ENCODE results near the gene LIMS1. TPM values are rescaled to one million over a fixed set of nuclear protein-coding genes. Genes with fewer than 3 reads are reported as not detected.
A peak's percentile ranks its signal among the peaks of the same experiment; 100 is the strongest.
"Not testable (repeated sequence)": the region's sequence is repeated elsewhere in the genome, so short reads cannot be mapped to it uniquely, and the experiment has no call there.

LIMS1 gene
- total and polyA plus RNA-seq, 2 donors (not counting 1 experiment from before 2014, with no cell fraction given) = 14.0 to 22.1 TPM

DNA sequence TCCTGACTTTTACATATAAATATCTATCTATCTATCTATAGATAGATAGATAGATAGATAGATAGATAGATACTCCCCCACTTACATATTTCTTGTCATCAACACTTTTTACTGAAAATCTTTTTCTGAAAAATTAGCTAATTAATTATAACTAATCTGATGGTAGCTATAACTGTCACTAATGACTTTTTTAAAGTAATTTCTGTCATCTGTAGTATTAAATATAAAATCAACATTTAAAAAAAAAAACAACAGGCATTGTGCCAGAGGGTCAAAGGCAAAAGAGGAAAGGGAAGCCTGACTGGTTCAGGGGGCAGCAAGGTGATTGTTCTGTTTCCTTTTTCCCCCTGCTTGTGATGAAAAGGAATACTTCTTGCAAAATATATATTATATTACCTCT is 122.0 kb downstream of the LIMS1 start:
- H3K27ac ChIP-seq (ENCODE audit: low read length in 2 of 2); H2AFZ ChIP-seq (ENCODE audit: insufficient read depth, low read depth, low read length, poor library complexity, severe bottlenecking); H3K4me3 Mint-ChIP-seq; POLR2A ChIA-PET; H3K9me3 Mint-ChIP-seq (ENCODE audit: insufficient read depth); H3K27me3 ChIP-seq (replicated peaks in 1 of 4; ENCODE audit: control extremely low read depth in 1 of 4, control insufficient read depth in 3 of 4, insufficient read depth in 4 of 4, low read length in 3 of 4); H3K9ac ChIP-seq (ENCODE audit: low read length); intact Hi-C loops (cut with micrococcal nuclease); H3K4me3 ChIP-seq (ENCODE audit: control extremely low read depth in 1 of 5, extremely low read depth in 1 of 5, insufficient read depth in 1 of 5, low read depth in 2 of 5, low read length in 4 of 5); H3K9me3 ChIP-seq (ENCODE audit: control extremely low read depth in 1 of 3, control insufficient read depth in 2 of 3, insufficient read depth in 1 of 3, low read length in 2 of 3); H4K20me1 ChIP-seq (ENCODE audit: control insufficient read depth, insufficient read depth, low read length, poor library complexity, severe bottlenecking); H3K79me2 ChIP-seq (ENCODE audit: control insufficient read depth, insufficient read depth, low read length); CTCF ChIA-PET; H3K27me3 Mint-ChIP-seq; H3K27ac Mint-ChIP-seq; H3K36me3 ChIP-seq (replicated peaks in 1 of 2; ENCODE audit: control extremely low read depth in 1 of 2, control insufficient read depth in 1 of 2, extremely low read depth in 1 of 2, insufficient read depth in 2 of 2, low read length in 1 of 2); DNase-seq; ATAC-seq (ENCODE audit: low read depth); H3K4me2 ChIP-seq (replicated peaks; ENCODE audit: low read depth, low read length, poor library complexity, severe bottlenecking): not testable (repeated sequence)
- H3K4me1 ChIP-seq (ENCODE audit: control insufficient read depth in 2 of 2, insufficient read depth in 2 of 2, low read length in 2 of 2) = peaks cover 12 to 16% of the 10 kb centered on the region in 2 donors
- H3K4me1 Mint-ChIP-seq = peaks cover 19% of the 10 kb centered on the region

GRCh38 chr2:108657517-108657916 is 123.2 kb downstream of the LIMS1 start:
- H3K9me3 Mint-ChIP-seq (ENCODE audit: insufficient read depth); POLR2A ChIA-PET: not testable (repeated sequence)
- WGBS (ENCODE audit: insufficient coverage) = no CpG with 5 or more reads among the region's 4 CpGs

DNA sequence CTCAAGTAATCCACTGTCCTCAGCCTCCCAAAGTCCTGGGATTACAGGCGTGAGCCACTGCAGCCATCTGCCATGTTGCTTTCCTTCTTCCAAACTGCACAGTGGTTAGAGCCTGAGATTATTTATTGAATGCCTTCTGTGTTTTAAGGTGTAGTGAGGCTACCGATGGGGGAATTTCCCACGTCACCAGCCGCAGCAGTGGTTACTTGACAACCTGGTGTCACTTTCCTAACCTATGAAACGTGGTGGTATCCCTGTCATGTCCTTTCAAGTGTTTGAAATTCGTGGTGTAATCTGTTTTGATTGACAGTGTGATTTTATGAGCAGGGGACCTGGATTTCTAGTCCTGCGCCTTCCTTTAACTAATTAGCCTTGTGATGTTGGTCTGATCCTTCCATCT is 124.3 kb downstream of the LIMS1 start:
- peaks cover 22% of the 10 kb centered on the region for H3K4me1 Mint-ChIP-seq
- H3K79me2 ChIP-seq (ENCODE audit: control insufficient read depth, insufficient read depth, low read length); H3K9me3 ChIP-seq (ENCODE audit: control extremely low read depth in 1 of 3, control insufficient read depth in 2 of 3, insufficient read depth in 1 of 3, low read length in 2 of 3); intact Hi-C loops (cut with micrococcal nuclease); H3K4me2 ChIP-seq (replicated peaks; ENCODE audit: low read depth, low read length, poor library complexity, severe bottlenecking); H3K27me3 ChIP-seq (replicated peaks in 1 of 4; ENCODE audit: control extremely low read depth in 1 of 4, control insufficient read depth in 3 of 4, insufficient read depth in 4 of 4, low read length in 3 of 4); H3K27ac ChIP-seq (ENCODE audit: low read length in 2 of 2); H3K4me1 ChIP-seq (ENCODE audit: control insufficient read depth in 2 of 2, insufficient read depth in 2 of 2, low read length in 2 of 2); H4K20me1 ChIP-seq (ENCODE audit: control insufficient read depth, insufficient read depth, low read length, poor library complexity, severe bottlenecking); H3K9ac ChIP-seq (ENCODE audit: low read length); H3K27ac Mint-ChIP-seq; ATAC-seq (ENCODE audit: low read depth); CTCF ChIA-PET; H3K27me3 Mint-ChIP-seq; H3K36me3 ChIP-seq (replicated peaks in 1 of 2; ENCODE audit: control extremely low read depth in 1 of 2, control insufficient read depth in 1 of 2, extremely low read depth in 1 of 2, insufficient read depth in 2 of 2, low read length in 1 of 2); DNase-seq; H3K9me3 Mint-ChIP-seq (ENCODE audit: insufficient read depth); H3K4me3 Mint-ChIP-seq; POLR2A ChIA-PET; H3K4me3 ChIP-seq (ENCODE audit: control extremely low read depth in 1 of 5, extremely low read depth in 1 of 5, insufficient read depth in 1 of 5, low read depth in 2 of 5, low read length in 4 of 5); H2AFZ ChIP-seq (ENCODE audit: insufficient read depth, low read depth, low read length, poor library complexity, severe bottlenecking): not testable (repeated sequence)
- WGBS (ENCODE audit: insufficient coverage) = no CpG with 5 or more reads among the region's 7 CpGs

More at GRCh38 chr2:108657517-108657916, 123.2 kb downstream of the LIMS1 start:
- CTCF ChIA-PET; H3K9ac ChIP-seq (ENCODE audit: low read length); H3K27me3 Mint-ChIP-seq; H3K27ac ChIP-seq (ENCODE audit: low read length in 2 of 2); ATAC-seq (ENCODE audit: low read depth); H4K20me1 ChIP-seq (ENCODE audit: control insufficient read depth, insufficient read depth, low read length, poor library complexity, severe bottlenecking); intact Hi-C loops (cut with micrococcal nuclease); H3K9me3 ChIP-seq (ENCODE audit: control extremely low read depth in 1 of 3, control insufficient read depth in 2 of 3, insufficient read depth in 1 of 3, low read length in 2 of 3); H3K27me3 ChIP-seq (replicated peaks in 1 of 4; ENCODE audit: control extremely low read depth in 1 of 4, control insufficient read depth in 3 of 4, insufficient read depth in 4 of 4, low read length in 3 of 4); DNase-seq; H3K36me3 ChIP-seq (replicated peaks in 1 of 2; ENCODE audit: control extremely low read depth in 1 of 2, control insufficient read depth in 1 of 2, extremely low read depth in 1 of 2, insufficient read depth in 2 of 2, low read length in 1 of 2); H2AFZ ChIP-seq (ENCODE audit: insufficient read depth, low read depth, low read length, poor library complexity, severe bottlenecking); H3K4me2 ChIP-seq (replicated peaks; ENCODE audit: low read depth, low read length, poor library complexity, severe bottlenecking); H3K27ac Mint-ChIP-seq; H3K79me2 ChIP-seq (ENCODE audit: control insufficient read depth, insufficient read depth, low read length); H3K4me3 ChIP-seq (ENCODE audit: control extremely low read depth in 1 of 5, extremely low read depth in 1 of 5, insufficient read depth in 1 of 5, low read depth in 2 of 5, low read length in 4 of 5): not testable (repeated sequence)
- peaks cover 8 to 11% of the 10 kb centered on the region in 2 donors for H3K4me1 ChIP-seq (ENCODE audit: control insufficient read depth in 2 of 2, insufficient read depth in 2 of 2, low read length in 2 of 2)
- H3K4me1 Mint-ChIP-seq = peaks cover 23% of the 10 kb centered on the region
- peak overlapping the region; percentile 16 for H3K4me3 Mint-ChIP-seq

GRCh38 chr2:108661493-108661892 is 127.2 kb downstream of the LIMS1 start:
- intact Hi-C loops (cut with micrococcal nuclease); H3K36me3 ChIP-seq (replicated peaks in 1 of 2; ENCODE audit: control extremely low read depth in 1 of 2, control insufficient read depth in 1 of 2, extremely low read depth in 1 of 2, insufficient read depth in 2 of 2, low read length in 1 of 2); H3K9me3 Mint-ChIP-seq (ENCODE audit: insufficient read depth); H3K4me3 Mint-ChIP-seq; H3K27ac Mint-ChIP-seq; H3K27ac ChIP-seq (ENCODE audit: low read length in 2 of 2); CTCF ChIA-PET; H3K4me2 ChIP-seq (replicated peaks; ENCODE audit: low read depth, low read length, poor library complexity, severe bottlenecking); POLR2A ChIA-PET; H3K27me3 ChIP-seq (replicated peaks in 1 of 4; ENCODE audit: control extremely low read depth in 1 of 4, control insufficient read depth in 3 of 4, insufficient read depth in 4 of 4, low read length in 3 of 4); H2AFZ ChIP-seq (ENCODE audit: insufficient read depth, low read depth, low read length, poor library complexity, severe bottlenecking); H3K27me3 Mint-ChIP-seq; H3K9me3 ChIP-seq (ENCODE audit: control extremely low read depth in 1 of 3, control insufficient read depth in 2 of 3, insufficient read depth in 1 of 3, low read length in 2 of 3); H3K9ac ChIP-seq (ENCODE audit: low read length); H4K20me1 ChIP-seq (ENCODE audit: control insufficient read depth, insufficient read depth, low read length, poor library complexity, severe bottlenecking); ATAC-seq (ENCODE audit: low read depth); DNase-seq; H3K4me3 ChIP-seq (ENCODE audit: control extremely low read depth in 1 of 5, extremely low read depth in 1 of 5, insufficient read depth in 1 of 5, low read depth in 2 of 5, low read length in 4 of 5); H3K79me2 ChIP-seq (ENCODE audit: control insufficient read depth, insufficient read depth, low read length): not testable (repeated sequence)
- 67% methylated on average over 2 of the region's 4 CpGs for WGBS (ENCODE audit: insufficient coverage)
- peaks cover 26% of the 10 kb centered on the region for H3K4me1 Mint-ChIP-seq
- peaks cover 3 to 14% of the 10 kb centered on the region in 2 donors for H3K4me1 ChIP-seq (ENCODE audit: control insufficient read depth in 2 of 2, insufficient read depth in 2 of 2, low read length in 2 of 2)

Measured in B cell (primary cell).